Gastroesophageal sphincter (tissue), 4 donors: ENCODE data around the gene INVS. TPM values are rescaled to one million over a fixed set of nuclear protein-coding genes. Genes with fewer than 3 reads are reported as not detected.

Source experiments
- ATAC-seq: fragments of 150-250 bp; one replicate; pipeline ENCODE4 v1.9.1; 2016; ENCODE audit warnings: mild to moderate bottlenecking, moderate library complexity
- H3K27ac ChIP-seq, 4 donors: fragments of 200-600 bp; sonication (generic) in 3 of 4; 1 replicate in 3 of 4; 2 replicates in 1 of 4; pipeline ENCODE4 v1.5.1; 2016 to 2019
- H3K27me3 ChIP-seq: fragments of 200-600 bp; sonication (generic); one replicate; pipeline ENCODE4 v1.5.1; 2019
- H3K36me3 ChIP-seq, 2 donors: fragments of 200-600 bp; sonication (generic); one replicate each; pipeline ENCODE4 v1.5.1; 2019; ENCODE audit warnings: control low read depth in 1 of 2
- H3K4me1 ChIP-seq, 3 donors: fragments of 200-600 bp; sonication (generic); 1 replicate in 2 of 3; 2 replicates in 1 of 3; pipeline ENCODE4 v1.5.1; 2016 to 2019; ENCODE audit warnings: control low read depth in 2 of 3
- H3K4me3 ChIP-seq, 2 donors: fragments of 200-600 bp; sonication (generic); one replicate each; pipeline ENCODE4 v1.5.1; 2019; ENCODE audit warnings: mild to moderate bottlenecking in 1 of 2, moderate library complexity in 1 of 2
- H3K9me3 ChIP-seq, 3 donors: fragments of 200-600 bp; sonication (generic); one replicate each; pipeline ENCODE4 v1.5.1; 2017 to 2019; ENCODE audit warnings: control low read depth in 2 of 3
- CTCF ChIP-seq, 4 experiments: fragments of 200-600 bp in 2 of 4; fragments of 450-650 bp in 2 of 4; sonication (generic) in 1 of 4; IDR thresholded peaks; one replicate each; pipeline ENCODE4 v1.5.1; 2017 to 2019; ENCODE audit warnings: antibody characterized with exemption in 4 of 4, mild to moderate bottlenecking in 2 of 4, moderate library complexity in 2 of 4
- EP300 ChIP-seq: sonication (generic); formaldehyde crosslinking; IDR thresholded peaks from one replicate; pipeline ENCODE4 v1.6.1; 2017; ENCODE audit warnings: antibody characterized with exemption, mild to moderate bottlenecking
- POLR2A ChIP-seq, 2 donors: fragments of 450-650 bp; IDR thresholded peaks; one replicate each; pipeline ENCODE4 v1.6.1; 2017; ENCODE audit warnings: antibody characterized with exemption in 2 of 2, mild to moderate bottlenecking in 2 of 2, moderate library complexity in 1 of 2
- POLR2AphosphoS5 ChIP-seq: sonication (generic); formaldehyde crosslinking; IDR thresholded peaks from one replicate; pipeline ENCODE4 v1.6.1; 2017; ENCODE audit warnings: antibody characterized with exemption
- WGBS, 2 donors: methylation state at CpG; one replicate each; pipeline ENCODE4 v1.1.5; 2018; ENCODE audit warnings: low coverage in 1 of 2; 5-methylcytosine and 5-hydroxymethylcytosine counted together
- total RNA-seq, 4 donors: library from RNA; depleted of rRNA; stranded (reverse); fragments of >200 nt; gene quantifications; one replicate each; pipeline ENCODE4 v1.1.0, GENCODE V29; 2016

The INVS gene
- total RNA-seq, 4 donors from 2014 or later: 18.3 to 35.0 (median 25.6) TPM

GRCh38 chr9:100213730-100214477, 114.9 kb downstream of the INVS start:
- no peak overlapping the region for H3K27ac ChIP-seq
- TF ChIP-seq CTCF (IDR thresholded peaks at IDR 0.05): no peak
- no peak for TF ChIP-seq EP300
- TF ChIP-seq POLR2A (IDR thresholded peaks at IDR 0.05): no peak
- TF ChIP-seq POLR2AphosphoS5: no peak
- no peaks in the 10 kb centered on the region for H3K9me3 ChIP-seq
- ATAC-seq: no peak
- H3K4me1 ChIP-seq: peaks cover 0 to 7% (median 0%) of the 10 kb centered on the region in 3 donors
- peaks cover 0 to 23% of the 10 kb centered on the region in 2 donors for H3K36me3 ChIP-seq
- H3K4me3 ChIP-seq: no peak overlapping the region
- 66 to 77% methylated on average over 4 to 5 of the region's 5 CpGs for WGBS, 2 donors
- no peaks in the 10 kb centered on the region for H3K27me3 ChIP-seq

DNA sequence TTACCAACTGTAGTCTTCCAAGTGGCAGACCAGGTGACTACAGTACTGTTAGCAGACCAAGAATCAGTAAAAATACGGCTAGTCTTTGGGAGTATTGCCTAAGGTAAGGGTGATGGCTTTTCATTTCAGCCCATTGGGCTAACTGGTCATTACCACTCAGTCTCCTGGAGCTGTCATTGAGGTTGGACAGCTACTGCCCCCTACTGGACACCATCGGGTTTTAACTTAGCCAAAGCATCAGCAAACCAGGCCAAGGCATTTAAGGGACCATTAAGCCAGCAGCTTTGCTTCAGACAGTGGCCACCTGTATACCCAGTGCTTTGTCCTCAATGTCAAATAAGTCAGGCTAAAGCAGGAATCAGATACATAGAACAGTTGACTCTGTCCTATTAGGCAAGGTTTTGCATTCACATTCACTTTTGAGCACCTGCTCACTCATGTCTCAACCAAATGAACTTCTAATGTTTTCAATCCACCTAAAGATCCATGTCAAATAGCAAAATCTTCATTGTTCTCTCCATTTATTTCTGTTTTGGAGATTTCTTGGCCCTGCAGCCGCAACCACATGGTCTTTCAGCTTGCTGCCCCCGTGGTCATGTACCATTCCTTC, 117.2 kb downstream of the INVS start:
- no peaks in the 10 kb centered on the region for H3K9me3 ChIP-seq
- ATAC-seq: no peak
- no peak overlapping the region for H3K27ac ChIP-seq
- peaks cover 0 to 3% (median 0%) of the 10 kb centered on the region in 3 donors for H3K4me1 ChIP-seq
- H3K27me3 ChIP-seq: no peaks in the 10 kb centered on the region
- TF ChIP-seq EP300: no peak
- peak; percentile 8 to 49 (median 16) for TF ChIP-seq CTCF (IDR thresholded peaks at IDR 0.05)
- no peak overlapping the region for H3K4me3 ChIP-seq
- WGBS, 2 donors: 71 to 100% methylated on average over 2 of the region's 4 CpGs
- H3K36me3 ChIP-seq: peaks cover 0 to 23% of the 10 kb centered on the region in 2 donors

GRCh38 chr9:100217536-100217935, 118.5 kb downstream of the INVS start:
- no peak overlapping the region for H3K4me3 ChIP-seq
- H3K27ac ChIP-seq: no peak overlapping the region
- peaks cover 0 to 23% of the 10 kb centered on the region in 2 donors for H3K36me3 ChIP-seq
- WGBS, 2 donors: 92 to 93% methylated on average over 1 to 2 of the region's 2 CpGs
- H3K4me1 ChIP-seq: no peaks in the 10 kb centered on the region
- no peaks in the 10 kb centered on the region for H3K27me3 ChIP-seq
- ATAC-seq: no peak
- TF ChIP-seq POLR2A (IDR thresholded peaks at IDR 0.05) (no peak), POLR2AphosphoS5 (no peak), CTCF (IDR thresholded peaks at IDR 0.05) (no peak), EP300 (no peak)
- H3K9me3 ChIP-seq: no peaks in the 10 kb centered on the region

DNA sequence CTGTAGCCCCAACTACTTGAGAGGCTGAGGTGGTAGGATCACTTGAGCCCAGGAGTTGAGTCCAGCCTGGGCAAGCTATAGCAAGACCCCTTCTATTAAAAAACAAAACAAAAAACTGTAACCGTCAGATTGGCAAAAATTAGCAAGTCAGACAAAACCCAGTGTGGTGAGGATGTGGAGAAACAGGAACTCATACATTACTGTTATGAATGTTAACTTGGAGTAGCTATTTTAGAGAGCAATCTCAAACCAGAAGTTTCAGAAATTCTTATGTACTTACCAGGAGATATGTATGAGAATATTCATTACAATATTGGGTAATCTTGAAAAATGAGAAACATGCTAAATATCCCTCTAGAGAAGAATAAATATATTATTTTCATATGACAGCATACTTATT, 120.3 kb downstream of the INVS start:
- TF ChIP-seq EP300: no peak
- Histone ChIP-seq H3K9me3 (no peaks in the 10 kb centered on the region), H3K4me1 (no peaks in the 10 kb centered on the region), H3K36me3 (peaks cover 0 to 23% of the 10 kb centered on the region in 2 donors), H3K27ac (no peak overlapping the region), H3K4me3 (no peak overlapping the region), H3K27me3 (no peaks in the 10 kb centered on the region)
- ATAC-seq: no peak
- WGBS, 2 donors: 68 to 100% methylated on average over 1 of the region's 1 CpG

GRCh38 chr9:100220936-100221335, 121.9 kb downstream of the INVS start:
- Histone ChIP-seq H3K27me3 (no peaks in the 10 kb centered on the region), H3K4me1 (no peaks in the 10 kb centered on the region), H3K27ac (no peak overlapping the region), H3K4me3 (no peak overlapping the region), H3K36me3 (peaks cover 0 to 12% of the 10 kb centered on the region in 2 donors), H3K9me3 (no peaks in the 10 kb centered on the region)
- no peak for ATAC-seq
- TF ChIP-seq EP300: no peak
- TF ChIP-seq CTCF (IDR thresholded peaks at IDR 0.05): no peak
- no peak for TF ChIP-seq POLR2AphosphoS5
- TF ChIP-seq POLR2A (IDR thresholded peaks at IDR 0.05): no peak
- WGBS, 2 donors: 81 to 100% methylated on average over 1 of the region's 1 CpG
